ENCODE results near the gene YTHDF1. TPM values are rescaled to one million over a fixed set of nuclear protein-coding genes. Genes with fewer than 3 reads are reported as not detected.
"Not testable (repeated sequence)": the region's sequence is repeated elsewhere in the genome, so short reads cannot be mapped to it uniquely, and the experiment has no call there.

YTHDF1 gene
- polyA plus RNA-seq, 1 experiment, result 22.4 TPM

DNA sequence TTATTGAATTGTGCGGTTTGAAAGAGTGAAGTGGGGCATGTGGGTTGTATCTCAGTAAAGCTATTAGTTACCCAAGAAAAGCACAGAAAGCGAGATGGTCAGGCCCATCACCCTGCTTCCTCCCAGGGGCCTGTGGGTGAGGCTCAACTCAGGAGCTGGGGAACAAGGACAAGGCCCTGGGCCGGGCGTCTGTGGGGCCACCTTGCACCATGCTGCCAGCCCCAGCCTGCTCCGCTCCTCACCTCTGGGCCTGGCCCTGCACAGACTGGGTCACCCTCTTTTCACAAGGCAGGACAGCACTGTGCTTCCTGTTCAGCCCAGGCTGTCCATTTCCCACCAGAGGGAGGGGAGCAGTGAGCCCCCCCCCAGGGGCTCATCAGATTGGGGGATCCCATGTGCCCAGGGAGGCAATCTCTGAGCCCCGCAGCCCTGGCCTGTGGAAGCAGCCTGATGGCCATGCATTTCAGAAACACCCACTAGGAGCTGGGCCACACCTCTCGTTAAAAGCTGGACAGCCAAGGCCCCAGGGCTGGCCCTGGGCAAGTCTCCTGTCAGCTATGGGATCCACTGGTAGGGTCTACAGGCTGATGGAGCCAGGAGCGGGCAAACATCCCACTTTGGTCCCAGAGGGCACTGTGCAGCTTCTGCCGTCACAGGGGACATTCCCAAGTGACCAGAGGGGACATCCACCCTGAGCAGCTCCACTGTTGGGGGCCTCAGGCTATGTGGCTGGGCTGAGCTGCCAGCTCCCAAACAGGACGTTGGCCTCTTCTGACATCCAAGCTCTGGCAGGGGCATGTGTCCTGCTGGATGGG, 55.9 kb downstream of the YTHDF1 start:
- Histone ChIP-seq H3K9me3 (ENCODE audit: control insufficient read depth, insufficient read depth, low read length) (no peaks in the 10 kb centered on the region; the same call in 1 of the 2 replicates), H3K27me3 (ENCODE audit: control insufficient read depth, insufficient read depth, low read length) (peaks cover 28% of the 10 kb centered on the region), H3K4me3 (ENCODE audit: low read depth, low read length) (no peak overlapping the region), H3K27ac (ENCODE audit: low read depth, low read length) (no peak overlapping the region)
- ChIA-PET CTCF (no interaction called here), POLR2A (no interaction called here)
- TF ChIP-seq, protein P1, sequence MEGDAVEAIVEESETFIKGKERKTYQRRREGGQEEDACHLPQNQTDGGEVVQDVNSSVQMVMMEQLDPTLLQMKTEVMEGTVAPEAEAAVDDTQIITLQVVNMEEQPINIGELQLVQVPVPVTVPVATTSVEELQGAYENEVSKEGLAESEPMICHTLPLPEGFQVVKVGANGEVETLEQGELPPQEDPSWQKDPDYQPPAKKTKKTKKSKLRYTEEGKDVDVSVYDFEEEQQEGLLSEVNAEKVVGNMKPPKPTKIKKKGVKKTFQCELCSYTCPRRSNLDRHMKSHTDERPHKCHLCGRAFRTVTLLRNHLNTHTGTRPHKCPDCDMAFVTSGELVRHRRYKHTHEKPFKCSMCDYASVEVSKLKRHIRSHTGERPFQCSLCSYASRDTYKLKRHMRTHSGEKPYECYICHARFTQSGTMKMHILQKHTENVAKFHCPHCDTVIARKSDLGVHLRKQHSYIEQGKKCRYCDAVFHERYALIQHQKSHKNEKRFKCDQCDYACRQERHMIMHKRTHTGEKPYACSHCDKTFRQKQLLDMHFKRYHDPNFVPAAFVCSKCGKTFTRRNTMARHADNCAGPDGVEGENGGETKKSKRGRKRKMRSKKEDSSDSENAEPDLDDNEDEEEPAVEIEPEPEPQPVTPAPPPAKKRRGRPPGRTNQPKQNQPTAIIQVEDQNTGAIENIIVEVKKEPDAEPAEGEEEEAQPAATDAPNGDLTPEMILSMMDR (IDR thresholded peaks at IDR 0.05; ENCODE audit: low read depth, low read length), result no peak
- DNase-seq (ENCODE audit: low read depth, low spot score), result no peak

GRCh38 chr20:63159251-63159650, 56.7 kb downstream of the YTHDF1 start:
- H3K9me3 ChIP-seq (ENCODE audit: control insufficient read depth, insufficient read depth, low read length); H3K27ac ChIP-seq (ENCODE audit: low read depth, low read length); CTCF ChIA-PET; H3K4me3 ChIP-seq (ENCODE audit: low read depth, low read length); POLR2A ChIA-PET; DNase-seq (ENCODE audit: low read depth, low spot score): not testable (repeated sequence)
- peaks cover 33% of the 10 kb centered on the region for H3K27me3 ChIP-seq (ENCODE audit: control insufficient read depth, insufficient read depth, low read length)

DNA sequence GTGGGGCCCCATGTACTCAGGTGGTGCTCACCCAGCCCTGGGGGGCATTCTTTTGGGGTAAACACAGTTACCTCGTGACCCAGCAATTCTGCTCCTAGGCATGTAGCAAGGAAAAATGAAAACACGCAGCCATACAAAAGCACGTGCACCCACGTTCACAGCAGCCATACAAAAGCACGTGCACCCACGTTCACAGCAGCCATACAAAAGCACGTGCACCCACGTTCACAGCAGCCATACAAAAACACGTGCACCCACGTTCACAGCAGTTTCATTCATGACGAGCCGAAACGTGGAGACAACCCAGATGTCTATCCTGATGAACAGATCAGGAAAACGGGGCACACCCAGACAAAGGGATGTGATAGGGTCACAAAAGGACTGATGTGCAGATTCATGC, 57.1 kb downstream of the YTHDF1 start:
- no peak for DNase-seq (ENCODE audit: low read depth, low spot score)

GRCh38 chr20:63158352-63158751, 57.6 kb downstream of the YTHDF1 start:
- no peaks in the 10 kb centered on the region; the same call in 1 of the 2 replicates for H3K9me3 ChIP-seq (ENCODE audit: control insufficient read depth, insufficient read depth, low read length)
- no peak overlapping the region for H3K4me3 ChIP-seq (ENCODE audit: low read depth, low read length)
- H3K27me3 ChIP-seq (ENCODE audit: control insufficient read depth, insufficient read depth, low read length), result peaks cover 30% of the 10 kb centered on the region
- TF ChIP-seq, protein P1 (IDR thresholded peaks at IDR 0.05; ENCODE audit: low read depth, low read length), result no peak
- no peak for DNase-seq (ENCODE audit: low read depth, low spot score)
- ChIA-PET CTCF (no interaction called here), POLR2A (no interaction called here)
- no peak overlapping the region for H3K27ac ChIP-seq (ENCODE audit: low read depth, low read length)

More for the DNA sequence above, 57.1 kb downstream of the YTHDF1 start:
- H3K27ac ChIP-seq (ENCODE audit: low read depth, low read length), result no peak overlapping the region
- H3K9me3 ChIP-seq (ENCODE audit: control insufficient read depth, insufficient read depth, low read length), result no peaks in the 10 kb centered on the region; the same call in 1 of the 2 replicates
- H3K27me3 ChIP-seq (ENCODE audit: control insufficient read depth, insufficient read depth, low read length), result peaks cover 33% of the 10 kb centered on the region
- TF ChIP-seq, protein P1 (IDR thresholded peaks at IDR 0.05; ENCODE audit: low read depth, low read length), result no peak
- H3K4me3 ChIP-seq (ENCODE audit: low read depth, low read length), result no peak overlapping the region
- POLR2A ChIA-PET, result no interaction called here
- CTCF ChIA-PET, result no interaction called here

DNA sequence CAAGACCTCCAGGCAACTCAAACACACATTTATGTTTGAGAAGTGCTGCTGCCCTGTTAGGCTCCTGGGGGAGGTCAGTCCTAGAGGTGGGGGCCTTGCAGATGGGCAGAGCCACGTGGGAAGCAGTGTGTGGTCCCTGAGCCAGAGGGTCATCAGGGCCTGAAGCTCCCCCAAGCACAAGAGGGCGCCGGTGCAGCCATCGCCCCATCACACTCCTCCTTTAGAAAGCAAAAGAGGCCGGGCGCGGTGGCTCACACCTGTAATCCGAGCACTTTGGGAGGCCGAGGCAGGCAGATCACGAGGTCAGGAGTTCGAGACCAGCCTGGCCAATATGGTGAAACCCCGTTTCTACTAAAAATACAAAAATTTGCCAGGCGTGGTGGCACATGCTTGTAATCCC, 58.5 kb downstream of the YTHDF1 start:
- H3K9me3 ChIP-seq (ENCODE audit: control insufficient read depth, insufficient read depth, low read length); H3K4me3 ChIP-seq (ENCODE audit: low read depth, low read length); DNase-seq (ENCODE audit: low read depth, low spot score); H3K27ac ChIP-seq (ENCODE audit: low read depth, low read length); POLR2A ChIA-PET: not testable (repeated sequence)
- CTCF ChIA-PET, result interaction anchor here (0.7 kb wide), 1 partner anchor 89 kb away, joined by 3 read pairs; no protein-coding TSS in a partner anchor
- peaks cover 34% of the 10 kb centered on the region for H3K27me3 ChIP-seq (ENCODE audit: control insufficient read depth, insufficient read depth, low read length)

DNA sequence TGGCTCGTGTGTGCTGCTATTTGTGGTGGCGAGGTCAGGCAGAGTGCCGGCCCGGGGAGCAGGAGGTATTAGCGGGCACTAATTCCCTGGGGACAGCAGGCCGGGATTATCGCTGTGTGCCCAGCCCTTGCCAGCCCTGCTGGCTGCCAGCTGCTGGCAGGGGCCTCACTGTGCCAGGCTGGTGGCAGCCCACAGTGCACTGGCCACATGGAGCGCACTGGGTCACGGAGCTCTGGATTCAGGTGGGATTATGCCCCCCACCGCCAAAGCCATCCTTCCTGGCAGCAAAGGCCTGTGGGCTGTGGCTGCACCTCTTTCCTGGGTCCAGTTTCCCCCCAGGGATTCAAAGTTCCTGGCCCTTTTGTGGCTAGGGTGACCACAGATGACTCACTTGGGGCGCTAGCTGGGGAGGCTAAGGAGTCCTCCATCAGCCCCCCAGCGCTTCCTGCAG, 59.7 kb downstream of the YTHDF1 start:
- DNase-seq (ENCODE audit: low read depth, low spot score), result no peak
- TF ChIP-seq, protein P1 (IDR thresholded peaks at IDR 0.05; ENCODE audit: low read depth, low read length), result no peak
- Histone ChIP-seq H3K27me3 (ENCODE audit: control insufficient read depth, insufficient read depth, low read length) (peaks cover 41% of the 10 kb centered on the region), H3K9me3 (ENCODE audit: control insufficient read depth, insufficient read depth, low read length) (no peaks in the 10 kb centered on the region; the same call in 1 of the 2 replicates), H3K4me3 (ENCODE audit: low read depth, low read length) (no peak overlapping the region), H3K27ac (ENCODE audit: low read depth, low read length) (no peak overlapping the region)
- ChIA-PET CTCF (no interaction called here), POLR2A (no interaction called here)
